ENCODE measurements around the gene ZNF569. TPM values are rescaled to one million over a fixed set of nuclear protein-coding genes. Genes with fewer than 3 reads are reported as not detected.

ZNF569 gene
- 6.5 and 7.0 TPM in 2 replicates for total RNA-seq

DNA sequence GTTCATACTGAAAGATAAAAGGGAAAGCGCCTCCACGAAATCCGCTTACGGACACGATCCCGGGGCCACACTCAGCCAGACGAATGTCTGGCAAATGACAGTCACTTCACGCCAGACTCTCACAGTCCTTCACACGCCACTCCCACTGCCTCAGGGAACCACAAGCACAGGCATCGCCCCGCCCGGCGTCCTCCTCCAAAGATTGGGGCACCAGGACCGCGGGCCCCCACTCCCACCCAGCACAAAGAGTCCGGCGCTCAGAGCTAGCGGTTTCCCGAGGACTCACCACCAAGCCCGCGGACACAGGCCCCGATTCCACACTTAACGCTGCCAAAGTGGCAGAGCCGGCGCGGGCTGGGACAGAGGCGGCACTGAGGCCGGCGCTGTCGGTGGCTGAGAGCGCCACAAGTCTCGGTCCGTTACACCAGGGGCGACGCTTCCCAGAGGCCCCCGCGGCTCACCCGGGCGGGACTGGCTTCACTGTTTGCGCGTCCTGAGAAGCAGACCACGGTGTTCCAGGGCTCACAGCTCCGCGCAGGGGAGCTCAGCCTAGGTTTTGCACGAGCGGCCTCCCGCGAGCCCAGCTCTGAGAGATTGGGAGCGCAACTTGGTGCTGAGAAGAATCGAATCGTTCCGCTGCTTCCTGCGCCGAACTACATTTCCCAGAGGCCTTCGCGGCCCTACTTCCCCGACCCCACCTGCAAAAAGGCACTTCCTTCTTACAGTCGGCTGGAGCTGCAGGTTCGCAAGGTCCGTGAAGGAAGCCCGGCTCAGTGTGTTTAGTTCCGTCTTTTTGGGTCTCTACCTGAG lies at the start of gene ZNF569:
TSS of gene ZNF569 (minus strand) at position 647 of the 810 bp plus-strand sequence. CDS start 22,523 bp downstream, outside the sequence.

DNA sequence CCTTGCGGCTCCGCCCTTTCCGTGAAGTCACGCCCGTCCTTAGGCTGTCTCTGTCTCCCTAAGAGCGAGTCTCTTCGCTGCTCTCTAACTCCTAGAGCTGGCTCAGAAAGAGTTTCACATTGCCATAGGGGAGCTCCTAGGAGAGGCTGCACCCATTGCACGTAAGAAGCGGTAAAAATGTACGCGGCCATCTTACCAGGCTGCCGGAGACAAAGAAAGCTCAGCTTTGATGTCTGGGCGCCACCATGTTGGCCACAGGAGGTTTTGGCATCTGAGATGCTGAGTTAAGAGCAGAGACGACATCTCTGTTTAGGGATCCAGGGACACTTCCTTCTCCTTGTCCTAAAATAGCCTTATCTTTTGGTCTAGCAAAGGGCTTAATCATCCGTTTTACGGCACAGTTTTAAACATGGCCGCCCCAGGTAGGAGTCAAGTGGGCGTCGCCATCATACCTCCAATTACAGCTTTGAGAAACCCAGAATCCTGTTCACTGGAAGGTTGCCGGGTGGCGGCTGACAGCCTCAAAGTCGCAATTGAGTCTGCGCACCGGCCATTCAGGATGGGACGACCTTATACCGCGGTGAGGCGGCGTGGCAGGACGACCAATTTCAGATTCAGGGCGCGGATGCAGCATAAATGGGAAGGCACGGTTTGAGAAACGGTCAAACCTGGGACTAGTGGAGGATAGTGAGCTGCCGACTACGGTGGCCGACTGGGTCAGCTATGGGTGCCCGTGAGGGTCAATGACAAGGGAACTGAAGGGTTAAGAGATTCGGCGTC lies 39.3 kb upstream of the ZNF569 start, which contains the start of gene ZNF793:
TSS of gene ZNF793 (plus strand) at position 553 of the 780 bp plus-strand sequence. CDS start 16,501 bp downstream, outside the sequence.

DNA sequence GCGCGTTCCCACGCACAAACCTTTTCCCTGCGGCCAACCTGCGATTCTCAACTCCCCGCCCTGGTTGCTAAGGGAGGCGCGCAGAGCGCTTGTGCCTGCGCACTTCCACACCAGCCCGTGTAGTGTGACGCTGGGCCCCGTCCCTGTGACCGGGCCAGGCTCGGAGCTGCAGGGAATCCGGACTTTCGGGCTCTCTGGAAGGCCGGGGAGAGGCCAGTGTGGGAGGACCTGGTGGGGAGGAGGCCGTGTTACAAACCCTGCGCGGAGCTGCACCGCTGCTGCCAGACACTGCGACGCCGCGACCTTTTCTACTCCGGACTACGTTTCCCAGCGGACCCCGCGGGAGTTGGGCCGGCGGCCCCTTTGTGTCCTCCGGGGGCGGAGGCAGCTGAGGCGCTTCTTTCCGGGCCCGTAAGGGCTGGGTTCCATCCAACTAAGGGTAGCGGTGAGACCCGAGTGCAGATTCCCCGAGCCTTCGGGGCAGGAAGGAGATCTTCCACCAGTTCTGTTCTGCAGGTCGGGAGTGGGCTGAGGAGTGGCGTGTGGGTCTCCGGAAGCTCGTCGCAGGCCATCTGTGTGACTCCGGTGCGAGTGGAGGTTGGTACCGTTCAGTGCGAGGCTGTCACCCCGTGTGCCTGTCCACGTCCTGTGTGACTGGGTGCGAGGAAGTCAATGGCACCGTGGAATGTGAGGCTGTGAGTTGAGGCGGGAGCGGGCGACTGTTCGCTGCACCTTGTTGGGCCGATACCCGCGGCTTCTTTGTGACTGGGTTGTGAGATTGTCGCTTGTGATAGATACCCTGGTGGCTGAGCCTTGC lies 1.9 kb upstream of the ZNF569 start, which contains the start of gene ZNF570:
TSS of gene ZNF570 (plus strand) at position 396 of the 817 bp plus-strand sequence. CDS start 999 bp downstream, outside the sequence.

GRCh38 chr19:37370880-37371661 lies 96.2 kb downstream of the ZNF569 start, which contains the start of gene ZNF527:
ZNF527 (plus strand) TSS chr19:37371099; CDS start chr19:37374199, 3,100 bp downstream.

Other genes starting within 250 kb of the ZNF569 start
- gene ZNF383, start 249.2 kb downstream of the ZNF569 start, total RNA-seq, result 5.5 and 5.9 TPM in 2 replicates
- gene ZNF527, start 96.3 kb downstream of the ZNF569 start, total RNA-seq, result 4.4 and 5.2 TPM in 2 replicates
- gene ZNF570, start 1.9 kb upstream of the ZNF569 start, total RNA-seq, result 5.5 and 7.0 TPM in 2 replicates
- gene ZNF793, start 39.5 kb upstream of the ZNF569 start, total RNA-seq, result 0.53 and 0.72 TPM in 2 replicates
- gene ZNF571, start 127.3 kb upstream of the ZNF569 start, total RNA-seq, result 1.2 and 2.4 TPM in 2 replicates
- 0.14 and 0.40 TPM in 2 replicates for gene ZNF540, start 127.4 kb upstream of the ZNF569 start, total RNA-seq
- 16.9 and 19.9 TPM in 2 replicates for gene ZFP30, start 188.0 kb upstream of the ZNF569 start, total RNA-seq